Measurements from ENCODE around the gene PPP1R13B. TPM values are rescaled to one million over a fixed set of nuclear protein-coding genes. Genes with fewer than 3 reads are reported as not detected.

PPP1R13B gene
- total and polyA plus RNA-seq, 7 donors, result 8.6 to 26.9 (median 9.9) TPM

DNA sequence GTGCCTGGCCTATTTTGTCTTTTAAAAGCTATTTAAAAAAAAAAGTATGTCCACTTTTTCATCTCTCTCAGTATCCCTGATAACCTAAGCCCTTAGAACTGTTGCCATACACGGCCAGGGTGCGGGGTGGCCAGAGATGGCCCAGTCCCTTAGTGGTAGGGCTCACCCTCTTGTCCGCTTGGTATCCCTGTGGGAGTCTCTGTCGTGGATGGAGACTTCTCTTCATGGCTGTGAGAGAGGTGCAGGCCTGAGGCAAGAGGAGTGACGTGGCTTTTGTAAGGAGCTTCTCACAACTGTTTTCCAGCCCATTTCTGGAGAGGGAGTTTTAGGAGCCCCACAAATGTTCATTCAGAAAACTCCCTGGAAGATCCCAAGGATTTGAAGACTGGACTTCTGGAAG lies 158.9 kb downstream of the PPP1R13B start:
- H3K27me3 ChIP-seq, result no peaks in the 10 kb centered on the region
- intact Hi-C loops (cut with DNase I), result no loop called here
- H3K4me1 ChIP-seq, result peaks cover 0 to 20% (median 3%) of the 10 kb centered on the region in 4 donors
- WGBS, 2 donors, result 95 to 96% methylated on average over 5 of the region's 5 CpGs
- TF ChIP-seq, protein P1, sequence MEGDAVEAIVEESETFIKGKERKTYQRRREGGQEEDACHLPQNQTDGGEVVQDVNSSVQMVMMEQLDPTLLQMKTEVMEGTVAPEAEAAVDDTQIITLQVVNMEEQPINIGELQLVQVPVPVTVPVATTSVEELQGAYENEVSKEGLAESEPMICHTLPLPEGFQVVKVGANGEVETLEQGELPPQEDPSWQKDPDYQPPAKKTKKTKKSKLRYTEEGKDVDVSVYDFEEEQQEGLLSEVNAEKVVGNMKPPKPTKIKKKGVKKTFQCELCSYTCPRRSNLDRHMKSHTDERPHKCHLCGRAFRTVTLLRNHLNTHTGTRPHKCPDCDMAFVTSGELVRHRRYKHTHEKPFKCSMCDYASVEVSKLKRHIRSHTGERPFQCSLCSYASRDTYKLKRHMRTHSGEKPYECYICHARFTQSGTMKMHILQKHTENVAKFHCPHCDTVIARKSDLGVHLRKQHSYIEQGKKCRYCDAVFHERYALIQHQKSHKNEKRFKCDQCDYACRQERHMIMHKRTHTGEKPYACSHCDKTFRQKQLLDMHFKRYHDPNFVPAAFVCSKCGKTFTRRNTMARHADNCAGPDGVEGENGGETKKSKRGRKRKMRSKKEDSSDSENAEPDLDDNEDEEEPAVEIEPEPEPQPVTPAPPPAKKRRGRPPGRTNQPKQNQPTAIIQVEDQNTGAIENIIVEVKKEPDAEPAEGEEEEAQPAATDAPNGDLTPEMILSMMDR (IDR thresholded peaks at IDR 0.05), result no peak
- TF ChIP-seq POLR2AphosphoS5 (IDR thresholded peaks at IDR 0.05), result no peak
- no peak for TF ChIP-seq EP300 (IDR thresholded peaks at IDR 0.05)
- no peak for TF ChIP-seq POLR2A (IDR thresholded peaks at IDR 0.05)
- no peak overlapping the region for H3K4me3 ChIP-seq
- peaks cover 17 to 82% (median 43%) of the 10 kb centered on the region in 4 donors for H3K36me3 ChIP-seq
- no peak for DNase-seq
- H3K9me3 ChIP-seq, result no peaks in the 10 kb centered on the region
- peak overlapping the region in 1 of 4 donors; percentile 14 for H3K27ac ChIP-seq

DNA sequence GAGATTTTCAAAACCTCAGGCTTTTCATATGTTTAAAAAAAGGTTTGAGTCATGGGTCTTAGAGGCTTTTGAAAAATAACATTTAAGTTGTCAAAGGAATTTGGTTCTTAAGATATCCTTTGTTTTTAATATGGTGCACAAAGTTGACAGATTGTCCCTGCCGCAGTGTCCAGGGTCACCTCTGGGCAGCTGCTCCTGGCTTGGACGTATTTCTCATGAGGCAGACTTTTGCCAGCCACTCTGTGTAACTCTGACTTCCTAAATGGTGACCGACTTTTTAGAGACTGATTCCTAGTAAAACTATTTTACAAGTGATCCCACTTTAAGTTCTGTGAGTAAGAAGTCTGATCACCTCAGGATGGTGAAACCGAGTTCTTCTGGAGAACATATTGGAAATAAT lies 159.7 kb downstream of the PPP1R13B start:
- peaks cover 0 to 20% (median 3%) of the 10 kb centered on the region in 4 donors for H3K4me1 ChIP-seq
- WGBS, 2 donors, result 95 to 98% methylated on average over 4 of the region's 4 CpGs

GRCh38 chr14:103686831-103687485 lies 160.4 kb downstream of the PPP1R13B start:
- no peak overlapping the region for H3K27ac ChIP-seq
- no peak overlapping the region for H3K4me3 ChIP-seq
- no peaks in the 10 kb centered on the region for H3K9me3 ChIP-seq
- WGBS, 2 donors, result 89 to 91% methylated on average over 19 of the region's 19 CpGs
- no peaks in the 10 kb centered on the region for H3K27me3 ChIP-seq
- DNase-seq, result no peak
- no peak for TF ChIP-seq EP300 (IDR thresholded peaks at IDR 0.05)
- no peak for TF ChIP-seq POLR2AphosphoS5 (IDR thresholded peaks at IDR 0.05)
- no peak for TF ChIP-seq POLR2A (IDR thresholded peaks at IDR 0.05)
- TF ChIP-seq, protein P1 (IDR thresholded peaks at IDR 0.05), result no peak
- peaks cover 0 to 20% (median 3%) of the 10 kb centered on the region in 4 donors for H3K4me1 ChIP-seq
- intact Hi-C loops (cut with DNase I), result no loop called here
- H3K36me3 ChIP-seq, result peaks cover 11 to 82% (median 39%) of the 10 kb centered on the region in 4 donors

More for the DNA sequence above, 159.7 kb downstream of the PPP1R13B start:
- Histone ChIP-seq H3K9me3 (no peaks in the 10 kb centered on the region), H3K27ac (no peak overlapping the region), H3K4me3 (no peak overlapping the region), H3K36me3 (peaks cover 12 to 82% (median 42%) of the 10 kb centered on the region in 4 donors), H3K27me3 (no peaks in the 10 kb centered on the region)
- no peak for DNase-seq
- TF ChIP-seq, protein P1 (IDR thresholded peaks at IDR 0.05), result no peak
- TF ChIP-seq POLR2AphosphoS5 (IDR thresholded peaks at IDR 0.05) (no peak), POLR2A (IDR thresholded peaks at IDR 0.05) (no peak), EP300 (IDR thresholded peaks at IDR 0.05) (no peak)
- intact Hi-C loops (cut with DNase I), result no loop called here

DNA sequence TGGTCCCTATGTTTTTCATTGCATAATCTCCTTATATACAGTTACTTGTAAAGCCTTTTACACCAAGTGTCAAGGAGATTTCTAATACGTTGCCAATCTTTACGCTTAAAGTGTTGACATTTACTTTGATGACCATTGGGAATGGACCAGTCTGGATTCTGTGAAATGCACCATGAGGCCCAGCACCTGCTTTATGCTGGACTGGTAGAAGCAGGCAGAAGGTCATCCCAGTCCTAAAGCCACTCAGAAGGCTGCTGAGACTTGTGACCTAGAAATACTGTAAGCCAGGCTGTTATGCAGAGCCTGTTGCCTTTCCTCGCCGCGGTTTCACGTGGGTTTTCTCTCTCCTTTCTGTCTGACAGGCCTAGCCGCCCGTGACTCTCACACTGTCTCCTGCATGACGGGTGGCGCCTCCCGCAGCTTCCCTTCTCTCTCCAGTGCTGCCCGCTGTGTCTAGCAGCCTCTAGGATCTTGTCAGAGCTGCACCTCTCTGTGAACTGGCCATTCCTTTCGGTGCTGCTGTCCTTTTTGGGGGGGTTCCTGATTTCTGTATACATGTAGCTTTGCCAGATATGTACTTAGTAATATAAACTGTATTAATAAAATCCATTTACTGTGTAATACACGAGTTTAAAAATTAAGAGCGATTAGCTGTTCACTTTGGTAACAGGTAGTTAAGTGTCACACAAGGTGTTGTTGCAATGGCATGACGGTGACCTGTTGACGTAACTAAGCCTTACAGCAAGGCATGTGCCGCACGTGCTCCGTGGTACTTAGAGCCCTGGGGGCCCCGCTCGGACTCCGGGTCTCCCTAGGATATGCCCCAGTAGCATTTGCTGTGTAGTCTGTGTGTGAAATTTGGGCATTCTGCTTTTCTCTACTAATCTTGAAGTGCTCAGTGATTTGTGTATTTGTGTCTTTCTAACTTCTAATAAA lies 161.8 kb downstream of the PPP1R13B start:
- WGBS, 2 donors, result 94 to 95% methylated on average over 23 of the region's 23 CpGs
- peaks cover 0 to 20% (median 3%) of the 10 kb centered on the region in 4 donors for H3K4me1 ChIP-seq
- no peak overlapping the region for H3K4me3 ChIP-seq
- H3K36me3 ChIP-seq, result peaks cover 17 to 90% (median 49%) of the 10 kb centered on the region in 4 donors
- TF ChIP-seq POLR2AphosphoS5 (IDR thresholded peaks at IDR 0.05) (no peak), EP300 (IDR thresholded peaks at IDR 0.05) (no peak), POLR2A (IDR thresholded peaks at IDR 0.05) (no peak)
- TF ChIP-seq, protein P1 (IDR thresholded peaks at IDR 0.05), result no peak
- H3K27me3 ChIP-seq, result no peaks in the 10 kb centered on the region
- no peak overlapping the region for H3K27ac ChIP-seq
- intact Hi-C loops (cut with DNase I), result no loop called here
- DNase-seq, result no peak
- H3K9me3 ChIP-seq, result no peaks in the 10 kb centered on the region
